ENCODE results near the gene PAM.
"Not testable (repeated sequence)": the region's sequence is repeated elsewhere in the genome, so short reads cannot be mapped to it uniquely, and the experiment has no call there.

Gene PAM

DNA sequence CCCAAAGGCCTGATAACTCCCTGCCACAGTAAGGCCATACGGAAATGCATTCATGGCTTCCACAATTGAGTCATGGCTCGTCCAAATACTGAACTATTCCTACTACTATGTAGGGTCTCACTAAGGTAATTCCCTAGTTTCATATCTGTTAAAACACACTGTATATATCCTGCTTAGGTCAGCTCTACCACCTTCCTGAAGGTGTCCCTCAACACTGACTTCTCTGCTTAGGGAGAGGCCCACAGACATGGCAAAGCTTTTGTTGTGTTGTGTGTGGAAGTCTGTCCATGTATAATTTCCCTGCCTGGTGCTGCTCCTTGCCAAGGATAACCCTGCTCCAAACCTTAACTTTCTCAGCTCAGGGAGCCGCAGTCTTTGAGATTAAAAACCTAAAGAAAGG, 304.4 kb downstream of the PAM start:
- Histone ChIP-seq H3K4me1 (peaks cover 2% of the 10 kb centered on the region; the same call in 1 of the 2 replicates), H3K36me3 (no peaks in the 10 kb centered on the region), H3K27me3 (no peaks in the 10 kb centered on the region), H3K9me3 (no peaks in the 10 kb centered on the region), H3K4me3 (ENCODE audit: low read depth, low read length) (no peak overlapping the region)
- TF ChIP-seq CTCF (IDR thresholded peaks at IDR 0.05; ENCODE audit: low read depth, low read length): no peak
- DNase-seq: no peak

DNA sequence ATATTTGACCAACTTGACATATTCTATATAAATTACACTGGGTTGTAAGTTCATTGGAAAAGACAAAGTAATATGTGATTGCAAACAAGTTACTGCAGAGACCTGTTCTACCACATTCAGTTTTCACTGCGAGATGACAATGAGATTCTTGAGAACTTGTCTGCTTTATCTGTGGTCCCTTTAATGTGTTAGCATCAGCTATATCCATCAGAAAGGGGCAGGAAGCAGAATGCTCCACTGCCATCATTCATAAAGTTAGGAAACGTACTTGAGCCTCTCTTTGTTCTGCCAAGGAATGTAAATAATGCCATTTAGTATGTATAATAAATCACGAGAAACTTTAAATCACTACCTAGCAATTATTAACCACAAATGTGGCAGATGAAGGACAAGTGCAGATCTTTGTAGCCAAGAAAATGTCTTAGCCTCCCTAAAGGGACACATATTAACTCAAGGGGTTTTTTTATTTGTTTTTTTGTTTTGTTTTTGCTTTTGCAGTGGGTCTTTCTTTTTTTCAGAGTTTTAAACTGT, 305.4 kb downstream of the PAM start:
- Histone ChIP-seq H3K9me3 (no peaks in the 10 kb centered on the region), H3K36me3 (no peaks in the 10 kb centered on the region), H3K27me3 (no peaks in the 10 kb centered on the region), H3K4me3 (ENCODE audit: low read depth, low read length) (no peak overlapping the region), H3K4me1 (peaks cover 2% of the 10 kb centered on the region; the same call in 1 of the 2 replicates)
- DNase-seq: no peak
- no peak for TF ChIP-seq CTCF (IDR thresholded peaks at IDR 0.05; ENCODE audit: low read depth, low read length)

DNA sequence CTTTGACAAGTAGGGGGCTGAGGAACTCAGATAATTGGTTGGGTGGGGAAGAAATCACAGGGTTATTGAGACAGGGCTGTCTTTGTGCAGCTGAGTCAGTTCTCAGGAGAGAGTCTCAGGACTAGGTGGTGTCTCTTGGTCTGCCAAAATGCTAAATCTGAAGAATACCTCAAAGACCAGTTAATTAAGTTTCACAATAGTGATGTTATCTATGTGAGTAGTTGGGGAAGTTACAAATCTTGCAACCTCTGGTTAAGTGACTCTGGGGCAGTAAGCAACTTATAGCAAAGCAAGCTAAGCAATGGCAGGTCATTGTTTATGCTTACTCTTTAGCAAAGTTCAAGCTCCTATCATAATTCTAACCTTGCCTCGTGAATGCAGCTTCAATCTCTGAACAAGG, 311.2 kb downstream of the PAM start:
- Histone ChIP-seq H3K4me1 (no peaks in the 10 kb centered on the region; the same call in 1 of the 2 replicates), H3K36me3 (no peaks in the 10 kb centered on the region), H3K9me3 (no peaks in the 10 kb centered on the region), H3K4me3 (ENCODE audit: low read depth, low read length) (no peak overlapping the region), H3K27me3 (no peaks in the 10 kb centered on the region)
- no peak for TF ChIP-seq CTCF (IDR thresholded peaks at IDR 0.05; ENCODE audit: low read depth, low read length)
- DNase-seq: no peak

GRCh38 chr5:103073500-103073899, 318.4 kb downstream of the PAM start:
- not testable (repeated sequence) for H3K36me3 ChIP-seq; DNase-seq; H3K4me1 ChIP-seq; H3K27me3 ChIP-seq; H3K4me3 ChIP-seq (ENCODE audit: low read depth, low read length); H3K9me3 ChIP-seq

DNA sequence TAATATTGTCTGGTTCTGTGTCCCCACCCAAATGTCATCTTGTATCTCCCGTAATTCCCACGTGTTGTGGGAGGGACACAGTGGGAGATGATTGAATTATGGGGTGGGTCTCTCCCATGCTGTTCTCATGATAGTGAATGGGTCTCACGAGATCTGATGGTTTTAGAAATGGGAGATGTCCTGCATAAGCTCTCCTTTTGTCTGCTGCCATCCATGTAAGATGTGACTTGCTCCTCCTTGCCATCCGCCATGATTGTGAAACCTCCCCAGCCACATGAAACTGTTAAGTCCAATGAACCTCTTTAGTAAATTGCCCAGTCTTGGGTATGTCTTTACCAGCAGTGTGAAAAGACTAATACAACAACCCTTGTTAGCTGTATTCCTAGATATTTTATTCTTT, 320.3 kb downstream of the PAM start:
- no peak for TF ChIP-seq CTCF (IDR thresholded peaks at IDR 0.05; ENCODE audit: low read depth, low read length)
- DNase-seq: no peak

More for the DNA sequence above, 320.3 kb downstream of the PAM start:
- H3K4me3 ChIP-seq (ENCODE audit: low read depth, low read length): no peak overlapping the region
- H3K36me3 ChIP-seq: no peaks in the 10 kb centered on the region
- H3K27me3 ChIP-seq: no peaks in the 10 kb centered on the region
- no peaks in the 10 kb centered on the region for H3K9me3 ChIP-seq
- no peaks in the 10 kb centered on the region for H3K4me1 ChIP-seq

Measured in BE2C (cell line).